Activated gamma-delta T cell treated with anti-CD3 and anti-CD28 coated beads, Interleukin-2, amount 50 U/mL, for 16 hours (primary cell): Measurements from ENCODE around the gene UNC93A.
"Not testable (repeated sequence)": the region's sequence is repeated elsewhere in the genome, so short reads cannot be mapped to it uniquely, and the experiment has no call there.

Experiments used
- DNase-seq: peaks from one replicate; pipeline ENCODE4 v3.0.0-alpha.2; 2020; ENCODE audit warnings: low read depth

Gene UNC93A

DNA sequence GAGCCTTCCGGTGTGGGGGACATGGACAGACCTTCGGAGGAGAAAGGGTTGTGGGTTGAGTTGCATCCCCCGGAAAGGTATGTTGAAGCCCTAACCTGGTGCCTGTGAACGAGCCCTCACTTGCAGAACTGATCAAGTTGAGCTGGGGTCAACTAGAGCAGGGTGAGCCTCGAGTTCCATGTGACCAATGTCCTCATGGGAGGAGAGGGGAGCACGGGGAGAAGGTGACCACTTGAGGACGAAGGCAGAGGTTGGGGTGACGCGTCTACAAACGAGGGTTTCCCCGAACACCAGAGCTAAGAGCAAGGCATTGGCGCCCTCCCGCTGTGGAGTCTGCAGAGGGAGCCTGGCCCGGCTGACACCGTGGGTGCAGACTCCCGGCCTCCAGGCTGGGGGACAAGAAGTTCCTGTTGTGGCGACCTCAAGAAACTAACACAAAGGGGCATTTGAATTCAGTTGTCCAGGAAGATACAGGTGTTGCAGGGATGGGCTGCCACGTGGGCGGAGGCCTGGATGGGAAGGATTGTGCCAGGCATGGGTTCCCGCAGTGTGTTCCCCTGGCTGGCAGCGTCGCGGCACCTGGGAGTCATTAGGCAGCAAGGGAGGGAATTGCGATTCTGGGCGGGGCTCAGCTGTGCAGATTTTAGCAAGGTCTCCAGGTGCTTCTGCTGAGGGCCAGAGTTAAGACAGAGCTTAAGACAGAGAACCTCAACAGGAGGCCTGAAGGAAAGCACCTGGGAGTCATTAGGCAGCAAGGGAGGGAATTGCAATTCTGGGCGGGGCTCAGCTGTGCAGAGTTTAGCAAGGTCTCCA is 20.4 kb upstream of the UNC93A start:
- no peak for DNase-seq

DNA sequence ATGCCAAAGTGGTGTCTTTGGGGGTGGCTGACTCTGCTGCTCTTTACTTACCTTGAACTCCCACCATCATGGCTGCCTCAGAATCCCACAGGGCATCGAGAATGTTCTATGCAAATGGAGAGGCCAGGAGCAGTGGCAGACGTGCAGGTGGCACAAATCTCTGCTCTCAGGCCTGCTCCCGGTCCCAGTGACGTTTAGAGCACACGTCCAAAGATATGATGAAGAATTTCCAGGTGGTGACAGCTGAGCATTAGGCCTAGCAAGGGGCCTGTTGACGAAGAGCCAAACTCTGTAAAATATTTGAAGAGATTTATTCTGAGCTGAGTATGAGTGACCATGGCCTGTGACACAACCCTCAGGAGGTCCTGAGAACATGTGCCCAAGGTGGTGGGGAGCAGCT is 19.0 kb upstream of the UNC93A start:
- DNase-seq, result no peak

DNA sequence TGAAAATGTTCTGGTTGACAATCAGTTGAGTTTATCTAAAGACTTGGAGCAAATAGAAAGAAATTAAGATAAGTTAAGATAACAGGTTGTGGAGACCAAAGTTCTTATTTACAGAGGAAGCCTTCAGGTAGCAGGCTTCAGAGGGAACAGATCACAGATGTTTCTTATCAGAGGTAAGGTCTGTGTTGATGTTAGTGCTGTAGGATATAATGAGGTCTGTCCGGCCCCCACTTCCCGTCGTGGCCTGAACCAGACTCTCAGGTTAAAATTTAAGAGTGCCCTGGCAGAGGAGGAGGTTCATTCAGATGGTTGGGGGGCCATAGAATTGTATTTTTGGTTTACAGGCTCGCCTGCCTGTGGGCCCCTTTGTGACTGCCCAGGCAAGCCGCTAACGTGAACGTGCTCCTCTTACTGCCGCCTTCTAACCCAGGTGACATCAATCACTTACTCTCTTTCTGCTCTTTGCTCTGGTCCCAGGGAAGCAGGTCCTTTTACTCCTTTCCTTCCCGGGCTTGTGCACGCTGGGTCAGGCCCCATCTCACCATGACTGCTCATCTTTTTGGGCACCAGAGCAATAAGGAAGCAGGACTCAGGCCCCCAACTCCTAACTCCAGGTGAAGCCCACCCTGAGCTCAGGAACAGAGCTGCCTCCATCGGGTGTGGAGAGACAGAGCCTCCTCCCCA is 18.3 kb upstream of the UNC93A start:
- no peak for DNase-seq

DNA sequence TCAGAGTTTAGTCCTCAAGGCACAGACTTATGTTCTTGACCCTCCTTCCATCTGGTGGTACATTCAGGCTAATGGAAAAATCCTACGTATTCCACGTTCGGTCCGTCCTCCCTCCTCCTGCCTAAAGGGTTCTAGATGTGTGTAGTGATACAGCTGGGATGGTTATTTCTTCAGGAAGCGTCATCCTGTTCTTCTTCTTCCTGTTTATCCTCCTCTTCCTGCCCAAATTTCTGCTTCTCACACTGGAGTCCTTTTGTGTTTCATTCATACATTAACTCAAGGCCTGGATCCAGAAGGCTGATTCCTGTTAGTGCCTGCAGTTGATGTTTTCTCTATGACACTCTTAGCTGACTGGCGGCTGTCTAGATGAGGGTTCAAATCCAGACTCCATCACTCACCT is 16.8 kb upstream of the UNC93A start:
- no peak for DNase-seq

DNA sequence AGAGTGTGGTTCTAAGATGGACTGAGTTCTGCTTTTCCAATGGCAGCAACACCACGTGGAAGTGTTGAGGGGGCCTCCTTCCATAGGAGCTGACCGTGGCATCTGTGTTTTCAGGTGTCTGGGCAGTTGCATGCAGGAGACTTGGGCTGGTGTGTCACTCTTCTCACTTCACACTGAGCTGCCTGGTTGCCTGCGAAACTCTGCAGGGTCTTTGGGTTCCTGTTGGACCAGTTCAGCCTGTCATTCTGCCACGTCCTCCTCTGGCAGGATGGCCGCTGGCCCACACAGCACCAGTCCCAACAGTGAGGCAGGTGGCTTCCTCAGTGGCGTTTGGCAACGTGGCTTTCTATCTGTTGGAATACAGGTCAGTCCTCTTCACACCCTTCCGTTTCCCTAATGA is 16.1 kb upstream of the UNC93A start:
- DNase-seq, result no peak

DNA sequence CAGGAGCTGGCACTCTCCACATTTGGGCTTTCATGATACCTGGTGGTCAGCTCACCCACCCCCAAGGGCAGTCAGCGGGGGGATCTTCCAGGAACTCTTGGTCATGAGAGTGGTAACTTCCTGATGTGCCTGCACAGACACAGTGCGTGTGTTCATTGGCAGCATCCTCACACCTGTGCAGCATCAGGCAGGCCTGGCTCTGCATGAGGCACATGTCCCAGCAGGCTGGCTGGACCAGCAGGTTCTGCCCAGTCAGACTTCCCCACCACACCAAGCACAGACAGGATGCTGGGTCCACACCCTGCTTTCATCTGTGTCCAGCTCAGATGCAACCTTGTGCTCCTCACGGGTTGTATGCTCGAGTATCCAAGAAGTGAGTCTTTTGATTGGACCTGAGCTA is 15.7 kb upstream of the UNC93A start:
- no peak for DNase-seq

DNA sequence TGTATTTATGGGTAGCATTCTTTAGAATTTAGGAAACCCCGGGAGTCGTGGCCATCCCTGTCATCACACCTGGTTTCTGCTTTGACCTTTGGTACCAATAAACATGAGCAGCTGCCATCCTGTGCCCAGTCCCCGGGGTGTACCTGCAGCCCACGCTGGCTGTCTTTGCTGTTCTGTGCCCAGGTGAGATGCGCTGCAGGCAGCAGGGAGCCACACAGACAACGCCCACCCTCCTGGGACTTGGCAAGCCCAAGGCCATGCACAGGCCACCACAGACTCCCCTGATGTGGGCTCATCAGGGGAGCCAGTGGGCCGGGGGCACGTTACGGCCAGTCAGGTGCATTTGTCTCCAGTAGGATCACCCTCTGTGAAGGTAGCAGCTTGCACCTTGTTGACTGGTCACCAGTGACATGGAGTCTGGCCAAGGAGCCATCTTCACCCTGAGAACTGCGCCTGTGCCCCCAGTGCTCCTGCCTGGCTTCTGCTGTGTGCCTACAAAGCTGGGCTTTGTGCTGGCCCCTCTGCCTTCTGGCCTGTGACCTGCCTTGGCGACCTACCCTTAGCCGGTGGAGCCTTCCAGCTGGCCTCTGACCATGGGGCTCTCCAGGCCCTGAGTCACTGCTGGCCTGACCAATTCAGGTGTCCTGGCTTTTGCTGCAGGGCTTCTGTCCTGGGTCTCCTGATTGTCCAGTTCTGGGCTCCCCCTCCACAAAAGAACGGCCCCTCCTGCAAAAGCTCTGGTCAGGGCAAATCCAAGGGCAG is 14.2 kb upstream of the UNC93A start:
- no peak for DNase-seq

DNA sequence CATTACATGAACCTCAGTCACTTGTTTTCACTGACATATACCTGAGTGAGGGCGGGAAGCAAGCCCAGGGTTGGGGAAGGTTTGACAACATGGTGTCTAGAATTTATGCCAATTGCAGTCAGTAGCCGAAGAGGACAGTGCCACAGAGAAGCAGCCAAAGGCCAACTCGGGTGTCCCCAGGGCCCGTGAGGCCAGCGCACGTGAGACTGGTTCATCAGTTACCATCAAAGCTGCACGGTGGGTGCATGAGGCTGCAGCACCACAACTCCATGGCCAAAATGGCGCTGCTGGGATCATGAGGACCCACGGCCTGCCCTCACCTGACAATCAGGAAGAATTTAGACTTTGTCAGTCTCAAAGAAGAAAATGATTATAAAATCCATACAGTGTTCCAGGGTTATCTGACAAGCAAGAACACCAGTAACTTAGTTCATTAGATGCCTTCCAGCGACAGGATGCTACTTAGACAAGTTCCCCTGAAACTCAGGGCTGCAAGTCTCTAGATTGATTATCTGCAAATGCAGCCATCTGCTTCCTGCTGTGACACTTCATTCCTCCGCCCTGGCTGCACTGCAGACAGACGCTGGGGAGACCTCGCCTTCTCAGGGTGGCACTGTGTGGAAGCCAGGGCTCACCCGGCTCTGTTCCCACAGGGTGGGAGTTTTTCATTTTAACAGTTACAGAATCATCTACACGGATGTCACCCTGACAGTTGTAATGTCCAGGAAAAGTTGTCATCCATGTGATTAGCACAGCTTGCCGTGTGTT is 12.8 kb upstream of the UNC93A start:
- not testable (repeated sequence) for DNase-seq

DNA sequence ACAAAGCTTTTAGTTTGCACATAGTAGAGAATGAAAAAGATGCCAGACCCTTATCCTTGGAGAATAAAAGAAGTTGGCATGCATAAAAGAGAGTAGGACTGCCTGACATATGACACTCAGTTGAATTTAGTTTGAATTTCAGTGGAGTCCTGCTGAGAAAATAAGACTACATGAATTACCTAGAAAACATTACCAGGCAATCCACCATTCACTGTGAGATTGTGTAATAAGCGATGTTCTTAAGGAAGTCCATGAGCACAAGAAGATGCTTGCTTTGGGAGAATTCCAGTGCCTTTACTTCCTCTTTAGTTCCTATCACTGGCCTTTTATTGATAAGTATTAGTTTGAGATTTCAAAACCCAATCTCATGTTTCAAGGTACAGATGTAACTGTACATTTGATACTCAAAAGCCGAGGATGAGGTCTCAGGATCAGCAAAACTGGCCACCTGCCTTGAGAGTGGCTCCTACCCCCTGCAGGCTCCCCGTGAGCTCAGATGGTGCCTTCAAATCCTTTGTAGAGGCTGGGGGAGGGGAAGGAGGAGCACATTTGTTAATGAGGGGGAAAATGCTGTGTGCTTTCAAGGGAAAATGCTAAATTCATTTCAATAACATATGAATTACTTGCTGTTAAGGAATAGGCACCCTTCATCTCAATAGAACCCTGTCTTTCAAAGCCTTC is 11.2 kb upstream of the UNC93A start:
- DNase-seq, result no peak

DNA sequence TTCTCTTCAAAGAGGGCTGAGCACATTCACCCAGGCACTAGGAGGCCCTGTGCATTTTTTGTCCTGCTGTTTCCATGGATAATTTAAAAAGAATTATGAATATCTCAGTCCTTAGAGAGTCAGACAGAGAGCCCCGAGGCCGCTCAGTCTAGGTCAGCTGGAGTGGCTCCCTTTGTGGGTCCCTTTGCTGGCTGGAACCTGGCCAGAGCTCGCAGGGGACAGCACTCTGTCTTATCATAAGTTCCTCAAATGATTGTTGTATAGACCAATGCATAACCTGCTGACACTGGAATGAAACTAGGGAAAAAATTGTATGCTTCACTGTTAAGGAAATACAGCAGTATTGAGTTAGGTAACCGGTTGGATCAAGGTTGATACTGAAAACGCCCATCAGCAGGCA is 10.6 kb upstream of the UNC93A start:
- DNase-seq, result not testable (repeated sequence)

DNA sequence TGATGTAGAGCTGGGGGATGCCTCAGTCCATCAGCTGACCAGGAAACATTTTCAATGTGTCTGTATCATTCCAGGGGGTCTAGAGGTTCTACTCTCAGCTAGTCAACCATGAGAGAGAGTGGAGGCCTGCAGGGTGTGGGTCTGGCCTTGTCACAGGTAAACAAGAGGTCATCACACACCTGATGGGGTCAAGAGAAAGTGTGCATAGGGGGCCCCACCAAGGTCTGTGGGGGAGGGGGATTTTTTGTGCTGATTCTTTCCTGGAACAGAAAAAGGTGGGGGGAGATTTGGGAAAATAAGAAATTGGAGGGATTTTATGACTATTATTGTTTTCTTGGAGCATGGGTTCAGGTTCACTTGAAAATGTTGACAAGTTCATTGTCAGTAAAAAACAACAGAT is 8.9 kb upstream of the UNC93A start:
- DNase-seq, result no peak

DNA sequence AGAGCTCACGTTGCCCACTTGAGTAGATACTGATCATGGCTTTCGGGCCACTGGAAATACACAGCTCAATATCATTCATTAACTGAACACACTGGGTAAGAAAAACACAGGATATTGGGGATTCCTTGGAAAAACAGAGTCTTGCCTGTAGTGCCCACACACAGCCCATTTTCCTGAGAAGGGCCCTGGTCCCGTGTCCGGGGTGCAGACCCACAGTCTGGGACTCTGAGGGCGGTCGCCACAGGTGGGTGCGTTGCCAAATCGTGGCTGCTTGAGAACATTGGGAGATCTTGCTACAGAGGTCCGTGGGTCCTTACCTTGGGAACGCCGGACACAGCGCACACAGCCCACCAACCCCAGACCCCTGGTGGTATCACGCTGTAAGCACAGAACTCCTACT is 6.5 kb upstream of the UNC93A start:
- DNase-seq, result not testable (repeated sequence)

DNA sequence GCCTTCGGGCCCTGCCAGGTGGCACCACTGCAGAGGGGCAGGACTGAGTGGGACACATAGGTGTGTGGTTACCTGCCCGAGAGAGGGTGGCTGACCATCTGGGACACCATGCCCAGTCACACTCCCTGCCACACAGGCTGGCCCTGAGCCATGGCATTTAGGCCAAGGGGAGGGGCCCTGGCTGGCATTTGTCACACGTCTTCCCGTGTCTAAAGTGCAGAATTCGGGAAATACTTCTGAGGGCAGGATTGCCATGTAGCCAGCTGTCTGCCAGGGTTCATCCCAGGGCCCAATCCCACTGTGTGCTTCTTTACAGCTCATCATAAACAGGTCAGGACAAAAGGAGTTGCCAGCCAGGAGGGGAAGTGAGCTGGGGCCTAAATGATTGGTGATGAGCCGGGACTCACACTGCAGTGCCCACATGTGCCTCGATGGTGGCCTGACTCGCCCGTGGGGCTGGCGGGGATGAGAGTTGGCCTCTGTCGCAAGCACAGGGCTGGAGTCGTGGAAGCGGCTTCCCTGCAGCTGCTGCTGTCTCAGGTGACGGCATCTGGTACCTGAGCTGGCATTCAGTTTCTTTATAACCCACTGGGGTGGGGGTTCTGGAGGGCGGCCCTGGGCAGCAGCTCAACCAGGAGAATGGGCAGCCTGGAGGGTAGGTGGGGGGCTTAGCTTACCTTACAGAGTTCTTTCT is 5.9 kb upstream of the UNC93A start:
- DNase-seq, result no peak

DNA sequence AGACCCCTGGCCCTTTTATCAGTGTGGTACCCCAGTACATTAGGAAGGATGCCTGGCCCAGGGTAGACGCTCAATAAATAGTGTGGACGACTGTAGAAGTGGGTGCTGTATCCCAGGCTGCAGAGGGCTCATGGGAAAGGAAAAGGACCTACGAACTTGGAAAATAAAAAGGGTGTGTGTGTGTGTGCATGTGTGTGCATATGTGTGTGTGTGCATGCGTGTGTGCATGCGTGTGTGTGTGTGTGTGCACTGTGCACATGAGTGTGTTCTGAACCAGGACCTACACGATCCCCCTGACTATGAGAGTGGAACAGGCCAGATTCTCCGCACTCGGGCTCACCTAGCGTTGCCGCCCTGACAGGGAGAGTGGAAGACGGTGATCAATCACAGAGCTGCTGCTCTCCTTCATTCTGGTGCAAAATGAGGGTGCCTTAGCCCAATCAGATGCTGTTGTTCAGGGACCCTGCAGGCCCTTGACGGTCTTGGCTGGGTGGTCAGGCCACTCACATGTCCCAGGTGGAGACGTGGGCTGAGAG is 3.5 kb upstream of the UNC93A start:
- DNase-seq, result no peak

DNA sequence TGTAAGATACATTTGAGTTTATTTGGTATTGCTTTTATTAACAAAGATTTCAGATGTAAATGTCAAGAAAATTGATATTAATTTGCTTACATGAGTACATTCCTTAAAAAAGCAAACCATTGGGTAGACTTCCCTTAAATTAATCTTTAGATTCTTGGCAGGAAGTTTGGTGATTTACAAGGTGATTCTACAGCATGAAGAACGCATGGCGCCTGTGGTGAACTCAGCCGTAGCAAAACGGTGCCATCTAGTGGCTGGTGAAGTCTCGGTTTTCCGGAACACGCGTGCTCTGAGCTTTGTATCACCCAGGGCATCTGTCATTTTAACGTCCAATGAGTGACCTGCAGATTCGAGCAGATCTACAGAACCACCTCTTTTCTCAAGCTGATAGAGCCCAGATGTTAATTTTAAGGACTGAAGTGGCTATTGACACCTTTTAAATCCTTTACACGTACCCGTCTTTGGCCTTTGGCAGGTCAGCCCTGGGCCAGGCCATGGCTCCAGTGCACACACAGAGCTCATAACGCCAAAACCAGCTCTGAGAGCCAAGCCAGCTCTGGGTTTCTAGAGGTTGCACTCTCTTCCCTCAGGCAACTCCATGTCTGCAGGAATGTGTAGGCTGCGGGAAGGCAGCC is 2.4 kb upstream of the UNC93A start:
- not testable (repeated sequence) for DNase-seq

DNA sequence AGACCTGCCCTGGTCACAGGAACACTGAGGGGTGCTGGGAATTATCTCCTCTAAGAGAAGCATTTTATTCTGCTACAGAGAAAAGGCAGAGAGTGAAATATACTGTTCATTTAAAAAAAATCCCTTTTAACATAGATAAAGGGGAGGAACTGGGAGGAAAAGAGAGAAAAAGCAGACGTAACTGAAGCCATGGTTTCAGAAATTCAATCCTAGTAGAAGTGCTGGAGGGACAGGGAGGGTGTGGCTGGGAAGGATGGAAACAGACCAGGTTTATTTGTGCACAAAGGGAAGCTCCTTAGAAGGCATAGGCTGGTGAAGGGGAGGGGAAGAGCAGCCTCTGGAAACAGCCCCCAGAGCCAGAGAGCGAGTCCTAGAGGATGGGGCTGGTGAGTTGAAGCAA is 1.8 kb upstream of the UNC93A start:
- DNase-seq, result not testable (repeated sequence)

DNA sequence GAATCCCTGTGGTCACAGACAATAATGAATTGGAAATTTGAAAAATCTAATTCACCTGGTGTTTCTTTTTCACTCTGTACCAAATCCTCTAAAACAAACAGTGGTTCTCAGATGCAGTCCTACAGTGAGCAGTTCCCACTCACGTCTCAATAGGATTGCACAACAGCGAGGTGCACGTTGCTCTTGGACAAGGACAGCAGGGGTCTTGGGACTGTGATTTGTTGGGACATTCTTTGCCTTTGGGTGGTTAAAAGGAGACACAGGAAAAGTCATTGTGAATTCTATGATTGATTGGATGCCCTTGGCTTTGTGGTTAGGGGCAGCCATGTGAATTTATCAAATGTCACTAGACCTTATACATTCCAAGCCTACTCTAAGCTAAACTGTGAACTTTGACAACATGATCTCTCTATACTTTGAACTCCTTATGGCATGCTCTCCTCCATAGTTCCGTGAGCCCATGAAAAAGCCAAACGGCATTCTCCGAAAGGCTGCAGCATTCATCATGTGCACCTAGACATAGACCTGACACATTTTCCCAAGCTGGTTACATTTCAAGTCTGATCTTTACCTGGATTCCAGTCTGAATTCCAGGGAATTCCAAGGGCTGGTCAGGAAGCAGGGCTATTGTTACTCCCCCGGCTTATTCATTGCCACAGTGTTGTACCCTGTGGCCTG is 647 bp downstream of the UNC93A start:
- no peak for DNase-seq

DNA sequence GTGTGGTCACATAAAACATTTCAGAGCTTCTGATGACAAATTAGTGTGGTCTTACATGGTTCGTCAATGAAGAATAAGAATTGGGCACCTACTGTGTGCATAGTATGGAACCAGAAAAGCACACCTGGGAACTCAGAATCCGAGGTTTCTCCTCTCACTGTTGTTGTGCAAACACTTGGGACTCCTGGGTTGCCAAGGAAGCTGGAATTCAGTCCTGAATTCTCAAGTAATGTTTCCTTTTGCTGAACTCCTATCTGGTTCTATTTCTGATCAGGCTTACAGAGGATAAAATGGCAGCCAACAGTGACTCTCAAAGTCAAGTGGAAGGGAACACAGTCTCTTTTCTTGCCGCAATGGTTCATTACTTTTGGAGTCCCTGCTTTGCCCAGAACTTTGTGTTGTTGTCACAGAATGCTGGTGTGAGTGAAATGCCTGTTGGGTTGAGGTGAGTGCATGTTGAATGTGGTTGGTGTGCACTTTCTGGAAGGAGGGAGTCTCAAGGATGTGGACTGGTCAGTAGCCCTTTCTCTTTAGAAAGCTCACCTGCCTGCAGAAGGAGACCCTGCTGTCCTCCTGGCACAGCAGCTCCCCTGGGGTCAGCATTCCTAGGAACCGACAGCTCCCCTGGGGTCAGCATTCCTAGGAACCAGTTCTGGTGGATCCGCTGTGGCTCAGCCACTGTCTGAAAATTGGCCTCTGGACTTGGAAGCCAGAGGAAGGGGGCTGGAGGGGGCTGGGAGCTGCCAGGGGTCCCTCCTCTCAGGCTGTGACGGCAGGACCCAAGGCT is 1.4 kb downstream of the UNC93A start:
- no peak for DNase-seq

DNA sequence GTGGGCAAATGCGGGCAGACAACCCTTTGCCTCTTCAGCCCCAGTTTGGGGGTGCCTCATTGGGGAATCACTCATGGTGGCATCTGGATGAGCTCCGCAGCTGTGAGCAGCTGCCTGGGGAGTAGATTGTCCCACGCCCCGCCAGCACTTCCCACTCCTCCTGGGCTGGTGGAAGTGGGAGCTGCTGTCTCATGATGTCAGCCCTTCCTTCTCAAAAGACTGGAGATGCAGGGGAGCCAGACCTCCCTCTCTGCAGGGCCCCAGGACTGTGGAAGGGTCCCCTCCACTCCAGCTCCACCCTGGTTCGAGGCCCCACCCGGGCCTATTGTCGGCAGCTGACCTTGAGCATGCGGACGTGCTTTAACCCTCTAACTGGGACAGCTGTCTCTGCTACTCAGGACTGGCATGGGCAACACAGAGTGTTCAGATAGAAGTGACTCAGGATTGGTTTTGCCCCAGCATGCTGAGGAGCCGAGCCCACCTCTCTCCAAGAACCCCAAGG is 2.0 kb downstream of the UNC93A start:
- DNase-seq, result no peak
